ENCODE results near the gene LCN15.
"Not testable (repeated sequence)": the region's sequence is repeated elsewhere in the genome, so short reads cannot be mapped to it uniquely, and the experiment has no call there.

LCN15 gene

DNA sequence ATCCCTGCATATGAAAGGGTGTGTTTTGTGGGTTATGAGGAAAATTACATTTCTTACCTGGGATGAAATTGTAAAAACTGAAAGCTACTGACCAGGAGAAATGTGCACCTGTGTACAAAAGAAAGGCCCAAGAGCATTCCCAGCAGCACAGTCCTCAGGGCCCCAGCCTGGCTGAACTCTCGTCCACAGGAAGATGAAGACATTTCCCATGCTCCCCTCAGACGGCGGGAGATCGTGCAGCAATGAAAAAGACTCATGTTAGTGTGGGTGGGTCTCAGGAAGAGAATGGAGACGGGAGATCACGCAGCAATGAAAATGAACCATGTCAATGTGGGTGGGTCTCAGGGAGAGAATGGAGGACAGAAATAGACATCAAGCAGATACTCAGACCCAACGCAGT lies 12.6 kb upstream of the LCN15 start:
- TF ChIP-seq, protein P1, sequence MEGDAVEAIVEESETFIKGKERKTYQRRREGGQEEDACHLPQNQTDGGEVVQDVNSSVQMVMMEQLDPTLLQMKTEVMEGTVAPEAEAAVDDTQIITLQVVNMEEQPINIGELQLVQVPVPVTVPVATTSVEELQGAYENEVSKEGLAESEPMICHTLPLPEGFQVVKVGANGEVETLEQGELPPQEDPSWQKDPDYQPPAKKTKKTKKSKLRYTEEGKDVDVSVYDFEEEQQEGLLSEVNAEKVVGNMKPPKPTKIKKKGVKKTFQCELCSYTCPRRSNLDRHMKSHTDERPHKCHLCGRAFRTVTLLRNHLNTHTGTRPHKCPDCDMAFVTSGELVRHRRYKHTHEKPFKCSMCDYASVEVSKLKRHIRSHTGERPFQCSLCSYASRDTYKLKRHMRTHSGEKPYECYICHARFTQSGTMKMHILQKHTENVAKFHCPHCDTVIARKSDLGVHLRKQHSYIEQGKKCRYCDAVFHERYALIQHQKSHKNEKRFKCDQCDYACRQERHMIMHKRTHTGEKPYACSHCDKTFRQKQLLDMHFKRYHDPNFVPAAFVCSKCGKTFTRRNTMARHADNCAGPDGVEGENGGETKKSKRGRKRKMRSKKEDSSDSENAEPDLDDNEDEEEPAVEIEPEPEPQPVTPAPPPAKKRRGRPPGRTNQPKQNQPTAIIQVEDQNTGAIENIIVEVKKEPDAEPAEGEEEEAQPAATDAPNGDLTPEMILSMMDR (IDR thresholded peaks at IDR 0.05; ENCODE audit: extremely low read depth, missing control alignments), result no peak

DNA sequence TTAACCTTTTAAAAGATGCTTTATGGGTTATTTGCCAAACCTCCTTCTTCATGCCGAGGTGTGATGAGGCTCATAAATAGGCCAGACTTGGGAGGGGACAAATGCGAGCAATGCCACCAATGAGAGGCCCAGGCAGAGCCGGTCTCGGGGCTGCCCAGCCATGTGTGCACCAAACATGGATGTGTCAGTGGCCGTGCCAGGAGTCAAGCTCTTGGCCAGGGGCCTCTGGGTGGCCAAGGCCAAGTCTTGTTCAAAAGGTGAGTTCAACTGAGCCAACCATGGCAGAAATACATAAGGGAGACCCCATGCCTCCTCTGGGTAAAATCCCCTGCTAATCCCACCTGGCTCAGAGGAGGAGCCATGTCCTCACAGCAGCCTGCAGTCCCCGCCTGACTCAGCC lies 10.9 kb upstream of the LCN15 start:
- TF ChIP-seq, protein P1 (IDR thresholded peaks at IDR 0.05; ENCODE audit: extremely low read depth, missing control alignments), result no peak
- DNase-seq (ENCODE audit: low spot score), result no peak

More for the DNA sequence above, 12.6 kb upstream of the LCN15 start:
- DNase-seq (ENCODE audit: low spot score), result no peak

DNA sequence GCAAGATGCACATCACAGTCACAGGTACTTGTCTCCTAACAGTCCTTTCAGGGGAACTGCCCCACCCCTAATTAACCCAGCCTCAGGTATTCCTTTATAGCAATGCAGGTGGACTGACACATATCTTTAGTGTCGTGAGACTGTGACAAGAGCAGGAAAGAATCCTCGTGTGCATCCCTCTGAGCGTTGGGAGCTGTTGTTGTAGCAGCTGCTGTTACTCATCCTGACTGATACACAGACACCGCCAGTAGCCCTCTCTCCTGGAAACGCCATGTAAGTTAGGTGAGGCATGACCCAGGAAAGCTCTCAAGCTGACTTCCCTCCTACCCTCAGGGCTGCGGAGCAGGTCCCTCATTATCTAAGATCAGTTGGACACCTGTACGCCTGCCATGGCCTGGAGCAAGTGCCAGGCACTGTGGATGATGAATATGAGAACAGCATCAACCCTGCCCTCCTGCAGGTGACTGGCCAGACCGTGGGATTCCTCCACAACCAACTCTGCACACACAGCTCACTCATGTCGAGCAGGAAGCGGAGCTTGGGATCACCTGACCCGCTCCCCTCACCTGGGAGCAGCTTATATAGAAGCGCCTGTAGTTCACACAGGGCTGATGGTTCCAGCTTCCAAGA lies 10.2 kb upstream of the LCN15 start:
- TF ChIP-seq, protein P1 (IDR thresholded peaks at IDR 0.05; ENCODE audit: extremely low read depth, missing control alignments), result no peak
- DNase-seq (ENCODE audit: low spot score), result no peak

DNA sequence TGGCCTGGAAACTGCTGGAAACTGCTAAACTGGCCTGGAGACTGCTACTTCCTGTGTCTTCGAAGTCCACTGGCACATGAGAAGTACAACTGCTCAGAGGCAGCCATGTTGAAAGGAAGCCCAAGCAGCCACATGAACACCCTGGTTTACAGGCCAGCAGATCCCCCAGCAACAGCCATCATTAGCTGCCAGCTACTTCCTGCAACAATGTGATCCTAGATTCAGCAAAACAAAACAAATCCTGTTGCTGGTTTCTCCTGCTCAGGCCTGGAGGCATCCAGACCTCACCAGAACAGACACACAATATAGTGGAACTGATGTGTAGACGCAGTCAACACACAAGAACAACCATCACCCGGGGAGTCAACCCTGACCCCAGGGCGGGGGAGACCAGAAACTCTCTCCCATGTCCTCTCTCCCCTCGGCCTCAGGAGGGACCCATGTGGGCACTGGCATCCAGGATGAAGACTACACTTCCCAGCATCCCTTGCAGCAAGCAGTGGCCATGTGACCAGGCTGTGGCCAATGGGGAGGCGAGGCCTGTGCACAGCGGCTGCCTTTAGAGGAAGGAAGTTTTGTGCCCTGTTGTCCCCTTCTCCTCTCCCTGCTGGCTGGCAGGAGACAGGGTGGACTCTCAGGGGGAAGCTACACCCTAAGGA lies 9.2 kb upstream of the LCN15 start:
- no peak for DNase-seq (ENCODE audit: low spot score)

DNA sequence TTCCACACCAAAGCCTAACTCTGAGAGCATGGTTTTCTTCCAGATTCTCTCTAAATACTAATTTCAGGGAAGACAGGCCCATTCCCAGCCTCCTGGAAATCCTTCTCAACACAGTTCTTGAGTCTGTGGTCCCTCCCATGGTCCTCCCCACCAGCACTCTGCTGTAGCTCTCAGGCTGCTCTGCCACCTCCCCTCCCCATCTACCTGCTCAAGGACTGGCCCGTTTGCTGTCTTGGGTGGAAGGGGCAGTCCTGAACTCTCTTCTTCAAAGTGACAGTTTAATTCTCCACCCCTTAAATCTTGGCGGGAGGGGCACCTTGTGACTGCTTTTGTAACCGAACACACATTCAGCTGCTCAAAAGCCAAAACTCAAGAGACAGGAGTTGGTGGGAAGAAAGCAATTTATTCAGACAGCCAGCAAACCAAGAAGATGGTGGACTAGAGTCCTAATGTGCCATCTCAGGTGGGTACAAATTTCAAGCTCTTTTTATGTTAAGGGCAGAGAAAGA lies 7.6 kb upstream of the LCN15 start:
- DNase-seq (ENCODE audit: low spot score), result peak; percentile 11
- TF ChIP-seq, protein P1 (IDR thresholded peaks at IDR 0.05; ENCODE audit: extremely low read depth, missing control alignments), result no peak

More for the DNA sequence above, 9.2 kb upstream of the LCN15 start:
- TF ChIP-seq, protein P1 (IDR thresholded peaks at IDR 0.05; ENCODE audit: extremely low read depth, missing control alignments), result no peak

DNA sequence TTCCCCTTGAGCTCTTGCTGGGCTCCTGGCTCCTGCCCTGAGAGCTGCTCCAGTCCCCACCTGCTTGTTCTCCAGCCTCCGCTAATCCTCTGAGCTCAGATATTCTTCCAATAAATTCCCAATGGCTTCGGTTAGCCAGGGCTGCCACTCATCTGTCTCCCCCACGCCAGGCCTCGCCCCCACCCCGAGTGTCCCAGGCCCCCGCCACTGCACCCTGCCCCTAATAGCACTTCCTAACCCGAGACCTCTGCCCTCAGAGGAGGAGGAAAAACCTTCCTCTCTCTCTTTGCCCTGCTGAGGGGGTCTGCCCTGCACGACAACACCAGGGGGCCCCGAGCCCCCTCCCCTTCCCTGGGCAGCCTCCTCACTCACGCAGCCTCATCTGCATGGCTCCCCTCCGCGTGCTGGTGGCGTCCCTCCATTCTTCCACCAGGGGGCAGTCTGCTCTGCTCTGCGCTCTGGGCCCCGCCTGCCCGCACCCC lies 5.4 kb upstream of the LCN15 start:
- TF ChIP-seq, protein P1 (IDR thresholded peaks at IDR 0.05; ENCODE audit: extremely low read depth, missing control alignments), result peak; percentile 64
- DNase-seq (ENCODE audit: low spot score), result peak; percentile 90

DNA sequence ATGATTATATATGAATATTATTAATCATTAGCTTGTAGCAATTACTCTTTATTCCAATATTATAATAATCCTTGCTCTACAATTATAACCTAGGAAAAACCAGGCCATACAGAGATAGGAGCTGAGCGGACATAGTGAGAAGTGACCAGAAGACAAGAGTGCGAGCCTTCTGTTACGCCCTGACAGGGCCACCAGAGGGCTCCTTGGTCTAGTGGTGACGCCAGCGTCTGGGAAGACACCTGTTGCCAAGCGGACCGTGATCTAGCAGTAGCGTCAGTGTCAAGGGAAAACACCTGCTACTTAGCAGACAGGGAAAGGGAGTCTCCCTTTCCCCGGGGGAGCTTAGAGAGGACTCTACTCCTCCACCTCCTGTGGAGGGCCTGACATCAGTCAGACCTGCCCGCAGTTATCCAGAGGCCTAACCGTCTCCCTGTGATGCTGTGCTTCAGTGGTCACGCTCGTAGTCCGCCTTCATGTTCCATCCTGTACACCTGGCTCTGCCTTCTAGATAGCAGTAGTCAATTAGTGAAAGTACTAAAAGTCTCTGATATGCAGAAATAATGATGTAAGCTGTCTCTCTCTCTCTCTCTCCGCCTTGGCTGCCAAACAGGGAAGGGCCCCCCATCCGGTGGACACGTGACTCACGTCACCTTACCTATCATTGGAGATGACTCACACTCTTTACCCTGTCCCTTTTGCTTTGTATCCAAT lies 2.2 kb upstream of the LCN15 start:
- not testable (repeated sequence) for DNase-seq (ENCODE audit: low spot score)

DNA sequence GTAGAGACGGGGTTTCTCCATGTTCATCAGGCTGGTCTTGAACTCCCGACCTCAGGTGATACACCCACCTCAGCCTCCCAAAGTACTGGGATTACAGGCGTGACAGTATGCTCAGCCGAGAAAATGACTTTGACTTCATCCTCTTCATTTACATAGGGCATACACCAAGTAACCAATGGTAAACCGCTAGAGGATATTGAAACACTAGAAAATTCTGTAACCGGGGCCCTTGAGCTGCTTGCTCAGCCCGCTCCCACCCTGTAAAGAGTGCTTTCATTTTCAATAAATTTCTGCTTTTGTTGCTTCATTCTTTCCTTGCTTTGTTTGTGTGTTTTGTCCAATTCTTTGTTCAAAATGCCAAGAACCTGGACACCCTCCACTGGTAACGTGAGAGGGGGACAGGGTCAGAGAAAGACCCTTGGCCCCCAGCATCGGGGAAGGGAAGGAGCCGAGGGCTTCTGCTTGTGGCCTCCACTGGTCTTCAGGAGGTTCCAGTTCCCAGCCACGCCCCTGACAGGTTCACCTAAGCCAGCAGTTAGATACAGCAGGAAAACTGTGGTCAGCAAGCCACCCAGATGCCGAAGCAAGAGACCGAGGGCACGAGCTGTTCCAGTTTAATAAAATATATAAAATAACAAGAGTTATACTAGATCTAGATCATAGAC lies 1.6 kb upstream of the LCN15 start:
- peak; percentile 76 for DNase-seq (ENCODE audit: low spot score)
